Naive thymus-derived CD4-positive, alpha-beta T cell (primary cell): Measurements from ENCODE around the gene ADAMTS15. TPM values are rescaled to one million over a fixed set of nuclear protein-coding genes. Genes with fewer than 3 reads are reported as not detected.
"Not testable (repeated sequence)": the region's sequence is repeated elsewhere in the genome, so short reads cannot be mapped to it uniquely, and the experiment has no call there.

Experiments
- ATAC-seq: fragments of 150-1000 bp; cut with Tn5 transposase; 2 replicates; pipeline ENCODE4 v1.10.0; 2021; ENCODE audit warnings: mild to moderate bottlenecking, moderate library complexity
- CTCF ChIA-PET: fragments of 350-600 bp; sonication (Branson Sonifier 250); formaldehyde crosslinking; loops from one replicate; lab custom pipeline; 2021; ENCODE audit warnings: antibody characterized with exemption; lab: Charles Lee
- POLR2A ChIA-PET: fragments of 350-600 bp; sonication (Branson Sonifier 250); formaldehyde crosslinking; loops from one replicate; lab custom pipeline; 2021; ENCODE audit warnings: antibody characterized with exemption, inconsistent platforms; lab: Charles Lee
- DNase-seq, 9 donors: peaks; one replicate each; pipeline versions ENCODE4 v3.0.0 to v3.0.0-alpha.2; 2020 to 2022; ENCODE audit warnings: mixed read lengths in 1 of 9
- H3K27ac ChIP-seq: one replicate; pipeline ENCODE4 v1.7.0; 2013; ENCODE audit warnings: mild to moderate bottlenecking, low read depth, low read length, moderate library complexity
- H3K27me3 ChIP-seq, 2 donors: one replicate each; pipeline ENCODE4 v1.7.0; 2013; ENCODE audit warnings: low read length in 2 of 2, mild to moderate bottlenecking in 2 of 2, moderate library complexity in 2 of 2; ENCODE audit not compliant: control insufficient read depth in 2 of 2, insufficient read depth in 2 of 2
- H3K36me3 ChIP-seq, 3 experiments: 1 replicate in 2 of 3; 2 replicates in 1 of 3; pipeline ENCODE4 v1.7.0; 2013; ENCODE audit warnings: low read length in 3 of 3, mild to moderate bottlenecking in 3 of 3, moderate library complexity in 1 of 3; ENCODE audit not compliant: insufficient read depth in 3 of 3, control insufficient read depth in 2 of 3
- H3K4me1 ChIP-seq, 2 donors: one replicate each; pipeline ENCODE4 v1.7.0; 2013; ENCODE audit warnings: low read length in 2 of 2, mild to moderate bottlenecking in 2 of 2, moderate library complexity in 1 of 2; ENCODE audit not compliant: control insufficient read depth in 2 of 2, insufficient read depth in 2 of 2
- H3K4me3 ChIP-seq: 2 replicates; pipeline ENCODE4 v1.7.0; 2013; ENCODE audit warnings: mild to moderate bottlenecking, low read length
- H3K9me3 ChIP-seq, 3 experiments: 1 replicate in 2 of 3; 2 replicates in 1 of 3; pipeline ENCODE4 v1.7.0; 2013; ENCODE audit warnings: low read length in 3 of 3; ENCODE audit not compliant: control insufficient read depth in 2 of 3
- H3K27ac Mint-ChIP-seq, 9 donors: one replicate each; pipeline ENCODE4 v1.8.0; 2020 to 2022; ENCODE audit warnings: mixed read lengths in 9 of 9, mild to moderate bottlenecking in 8 of 9, moderate library complexity in 5 of 9, inconsistent platforms in 2 of 9
- H3K27me3 Mint-ChIP-seq, 5 donors: one replicate each; pipeline ENCODE4 v1.8.0; 2021 to 2022; ENCODE audit warnings: mixed read lengths in 5 of 5, mild to moderate bottlenecking in 1 of 5
- H3K36me3 Mint-ChIP-seq, 5 donors: one replicate each; pipeline ENCODE4 v1.8.0; 2020 to 2022; ENCODE audit warnings: mixed read lengths in 5 of 5, mild to moderate bottlenecking in 3 of 5, inconsistent platforms in 1 of 5
- H3K4me1 Mint-ChIP-seq, 7 donors: one replicate each; pipeline ENCODE4 v1.8.0; 2020 to 2022; ENCODE audit warnings: mixed read lengths in 7 of 7, mild to moderate bottlenecking in 3 of 7, inconsistent platforms in 1 of 7
- H3K4me3 Mint-ChIP-seq, 10 donors: one replicate each; pipeline ENCODE4 v1.8.0; 2020 to 2022; ENCODE audit warnings: mild to moderate bottlenecking in 10 of 10, mixed read lengths in 10 of 10, moderate library complexity in 6 of 10, inconsistent platforms in 2 of 10
- H3K9me3 Mint-ChIP-seq, 11 donors: one replicate each; pipeline ENCODE4 v1.8.0; 2020 to 2022; ENCODE audit warnings: mixed read lengths in 11 of 11, mild to moderate bottlenecking in 4 of 11, inconsistent platforms in 1 of 11, moderate library complexity in 1 of 11
- intact Hi-C, 2 donors: fragments of 100-400 bp; cut with micrococcal nuclease; formaldehyde crosslinking; loops; one replicate each; pipeline ENCODE4 v1.15.1; 2023
- polyA plus RNA-seq, 2 donors: library from polyadenylated mRNA; unstranded; fragments of 300-500 nt; fragmentation: Illumina TruSeq; gene quantifications; one replicate each; pipeline ENCODE4 v1.2.3, GENCODE V29; 2021
- total RNA-seq, 6 experiments: library from RNA in 5 of 6; stranded (reverse) in 5 of 6; gene quantifications; 1 replicate in 5 of 6; 2 replicates in 1 of 6; pipeline ENCODE4 v1.2.3 and lab custom pipeline; 2021 to 2026

ADAMTS15 gene
- total and polyA plus RNA-seq, 7 experiments from 2014 or later: 0.12 TPM; not detected in 6

DNA sequence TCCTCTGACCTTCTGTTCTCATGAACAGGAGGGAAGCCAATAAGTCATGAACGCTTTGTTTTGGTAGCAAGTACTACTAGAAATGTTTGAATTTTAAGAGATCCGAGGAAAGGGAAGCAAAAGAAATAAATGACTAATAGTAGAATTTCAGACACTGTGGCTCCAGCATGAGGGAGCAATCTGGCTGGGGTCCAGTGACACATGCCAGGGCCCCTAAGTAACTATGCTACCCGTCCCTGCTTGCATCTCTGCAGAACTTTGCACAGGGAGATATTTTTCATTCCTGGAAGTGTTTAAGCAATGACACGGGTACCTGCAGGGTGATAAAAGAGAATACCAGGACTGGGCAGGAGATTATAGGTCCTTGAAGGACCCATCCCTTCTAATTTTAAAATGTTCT is 12.8 kb upstream of the ADAMTS15 start:
- no peaks in the 10 kb centered on the region for H3K9me3 ChIP-seq
- no peak overlapping the region for H3K27ac Mint-ChIP-seq
- DNase-seq (no peak), ATAC-seq (no peak)
- peaks cover 5 to 23% (median 8%) of the 10 kb centered on the region in 5 donors for H3K27me3 Mint-ChIP-seq
- peaks cover 0 to 8% of the 10 kb centered on the region in 2 donors for H3K4me1 ChIP-seq
- intact Hi-C loops: loop anchor here (1.0 to 10.0 kb wide), 5 partner anchors 120 to 511 kb away; partner anchors contain the start of genes PRDM10 (in 1 of the 2) and SNX19 (in 1 of the 2)
- peak overlapping the region in 3 of 10 donors; percentile 3 to 66 (median 12) for H3K4me3 Mint-ChIP-seq
- CTCF ChIA-PET: interaction anchor here (5.3 kb wide), 1 partner anchor 426 kb away, joined by 59 read pairs; no protein-coding TSS in a partner anchor
- POLR2A ChIA-PET: no interaction called here
- H3K4me1 Mint-ChIP-seq: peaks cover 14 to 29% (median 16%) of the 10 kb centered on the region in 7 donors
- no peaks in the 10 kb centered on the region for H3K9me3 Mint-ChIP-seq
- no peaks in the 10 kb centered on the region for H3K36me3 ChIP-seq
- H3K27ac ChIP-seq: no peak overlapping the region
- peaks cover 0 to 3% (median 0%) of the 10 kb centered on the region in 5 donors for H3K36me3 Mint-ChIP-seq
- no peak overlapping the region for H3K4me3 ChIP-seq
- no peaks in the 10 kb centered on the region for H3K27me3 ChIP-seq

DNA sequence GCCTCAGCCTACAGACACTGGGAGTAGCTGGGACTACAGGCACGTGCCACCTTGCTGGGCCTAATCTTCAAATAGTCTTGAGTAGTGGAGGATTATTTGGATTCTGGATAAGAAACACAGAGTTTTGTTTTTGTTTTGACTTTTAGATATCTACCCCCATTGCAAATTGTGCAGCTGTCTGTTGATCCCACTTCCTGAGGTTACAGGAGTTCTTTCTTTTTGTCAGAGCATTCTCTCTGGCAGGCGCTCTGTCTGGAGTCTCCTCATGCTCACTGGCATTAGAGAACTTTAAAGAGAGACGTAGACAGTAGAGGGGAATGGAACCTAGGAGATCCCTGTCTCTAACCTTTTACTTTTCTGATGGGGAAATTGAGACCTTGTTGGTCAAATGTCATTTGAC is 12.3 kb upstream of the ADAMTS15 start:
- POLR2A ChIA-PET: no interaction called here
- no peak for DNase-seq
- Mint-ChIP-seq H3K27ac (no peak overlapping the region), H3K36me3 (peaks cover 0 to 3% (median 0%) of the 10 kb centered on the region in 5 donors), H3K4me3 (no peak overlapping the region), H3K27me3 (peaks cover 0 to 18% (median 3%) of the 10 kb centered on the region in 5 donors), H3K4me1 (peaks cover 14 to 28% (median 16%) of the 10 kb centered on the region in 7 donors), H3K9me3 (no peaks in the 10 kb centered on the region)
- no peak for ATAC-seq
- Histone ChIP-seq H3K36me3 (no peaks in the 10 kb centered on the region), H3K4me3 (no peak overlapping the region), H3K9me3 (no peaks in the 10 kb centered on the region), H3K27me3 (no peaks in the 10 kb centered on the region), H3K4me1 (peaks cover 0 to 8% of the 10 kb centered on the region in 2 donors), H3K27ac (no peak overlapping the region)
- intact Hi-C loops: loop anchor here in 1 of 2 donors (10.0 kb wide), 2 partner anchors 431 to 511 kb away; partner anchors contain the start of gene PRDM10
- CTCF ChIA-PET: no interaction called here

DNA sequence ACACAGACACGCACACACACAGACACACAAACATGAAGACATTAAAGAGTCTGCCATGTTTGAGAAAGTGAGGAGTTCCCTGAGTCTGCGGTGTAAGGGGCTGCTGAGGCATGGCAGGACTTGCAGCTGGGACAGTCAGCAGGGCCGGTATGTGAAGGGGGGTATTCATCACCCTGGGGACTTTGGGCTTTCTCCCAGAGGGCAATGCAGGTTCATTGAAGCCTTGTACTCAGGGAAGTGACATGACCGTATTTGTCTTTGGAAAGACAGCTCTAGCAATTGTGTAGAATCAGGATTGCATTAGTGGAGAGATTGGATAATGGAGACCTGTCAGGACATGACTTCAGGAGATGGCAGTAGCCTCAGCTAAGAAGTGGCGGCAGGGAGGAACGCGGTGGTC is 10.6 kb upstream of the ADAMTS15 start:
- POLR2A ChIA-PET: interaction anchor here (0.6 kb wide), 1 partner anchor 1678 kb away, joined by 3 read pairs; no protein-coding TSS in a partner anchor
- no peak for ATAC-seq

DNA sequence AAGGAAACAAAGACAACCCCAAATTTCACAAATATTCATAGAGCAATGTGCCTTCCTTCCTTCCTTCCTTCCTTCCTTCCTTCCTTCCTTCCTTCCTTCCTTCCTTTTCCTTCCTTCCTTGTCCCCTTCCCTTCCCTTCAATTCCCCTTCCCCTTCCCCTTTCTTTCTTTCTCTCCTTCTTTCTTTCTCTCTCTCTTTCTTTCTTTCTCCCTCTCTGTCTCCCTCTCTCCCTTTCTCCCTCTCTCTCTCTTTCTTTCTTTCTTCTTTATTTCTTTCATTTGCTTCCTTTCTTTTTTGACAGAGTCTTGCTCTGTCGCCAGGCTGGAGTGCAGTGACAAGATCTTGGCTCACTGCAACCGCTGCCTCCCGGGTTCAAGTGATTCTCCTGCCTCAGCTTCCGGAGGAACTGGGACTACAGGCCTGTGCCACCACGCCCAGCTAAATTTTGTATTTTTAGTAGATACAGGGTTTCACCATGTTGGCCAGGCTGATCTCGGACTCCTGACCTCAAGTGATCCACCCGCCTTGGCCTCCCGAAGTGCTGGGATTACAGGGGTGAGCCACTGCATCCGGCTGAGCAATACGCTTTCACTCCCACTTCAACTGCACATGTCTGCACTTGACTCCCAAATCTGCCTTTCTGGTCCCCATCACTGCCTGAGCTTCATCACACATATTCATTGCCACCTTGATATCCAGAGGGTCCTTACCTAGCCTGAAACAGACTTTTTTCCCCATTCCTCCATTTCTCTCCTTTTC is 9.9 kb upstream of the ADAMTS15 start:
- H3K9me3 Mint-ChIP-seq: not testable (repeated sequence)
- peak overlapping the region in 3 of 9 donors; percentile 11 to 37 (median 18) for H3K27ac Mint-ChIP-seq

More for the DNA sequence above, 10.6 kb upstream of the ADAMTS15 start:
- H3K36me3 ChIP-seq: no peaks in the 10 kb centered on the region
- no peaks in the 10 kb centered on the region for H3K27me3 ChIP-seq
- H3K4me1 ChIP-seq: peaks cover 0 to 8% of the 10 kb centered on the region in 2 donors
- Mint-ChIP-seq H3K27me3 (peaks cover 0 to 17% (median 0%) of the 10 kb centered on the region in 5 donors), H3K4me1 (peaks cover 14 to 27% (median 15%) of the 10 kb centered on the region in 7 donors), H3K9me3 (no peaks in the 10 kb centered on the region), H3K27ac (no peak overlapping the region), H3K4me3 (peak overlapping the region in 1 of 10 donors; percentile 16), H3K36me3 (peaks cover 0 to 3% (median 0%) of the 10 kb centered on the region in 5 donors)
- no peaks in the 10 kb centered on the region for H3K9me3 ChIP-seq
- intact Hi-C loops: loop anchor here in 1 of 2 donors (10.0 kb wide), 2 partner anchors 433 to 513 kb away; partner anchors contain the start of gene PRDM10
- no peak overlapping the region for H3K4me3 ChIP-seq
- CTCF ChIA-PET: interaction anchor here (1.0 kb wide), 1 partner anchor 421 kb away, joined by 3 read pairs; no protein-coding TSS in a partner anchor
- DNase-seq: no peak
- H3K27ac ChIP-seq: no peak overlapping the region

DNA sequence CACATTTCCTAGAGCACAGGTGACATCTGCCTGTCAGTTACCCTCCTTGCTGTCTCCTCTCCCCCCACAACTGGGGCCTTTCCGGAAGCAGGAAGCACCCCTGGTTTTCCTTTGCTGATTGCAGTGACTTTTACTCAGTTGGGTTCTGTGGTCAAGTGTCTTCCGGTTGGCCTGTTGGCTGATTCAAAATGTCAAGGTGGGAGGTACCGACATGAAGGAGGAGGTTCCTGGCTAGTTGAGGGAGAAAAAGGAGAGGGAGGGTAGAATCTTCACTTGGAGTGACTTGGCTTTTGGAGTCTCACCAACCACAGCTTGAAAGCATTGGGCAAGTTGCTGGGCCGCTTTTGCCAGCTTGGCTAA is 9.3 kb upstream of the ADAMTS15 start:
- H3K4me1 Mint-ChIP-seq: peaks cover 14 to 27% (median 15%) of the 10 kb centered on the region in 7 donors
- no peak for ATAC-seq
- DNase-seq: no peak
- no peak overlapping the region for H3K27ac ChIP-seq
- H3K27me3 Mint-ChIP-seq: peaks cover 0 to 20% (median 0%) of the 10 kb centered on the region in 5 donors
- peaks cover 0 to 8% of the 10 kb centered on the region in 2 donors for H3K4me1 ChIP-seq
- CTCF ChIA-PET: no interaction called here
- H3K27ac Mint-ChIP-seq: peak overlapping the region in 3 of 9 donors; percentile 11 to 37 (median 18)
- H3K27me3 ChIP-seq: no peaks in the 10 kb centered on the region
- intact Hi-C loops: loop anchor here in 1 of 2 donors (10.0 kb wide), 2 partner anchors 434 to 514 kb away; partner anchors contain the start of gene PRDM10
- peaks cover 0 to 3% (median 0%) of the 10 kb centered on the region in 5 donors for H3K36me3 Mint-ChIP-seq
- H3K9me3 ChIP-seq: no peaks in the 10 kb centered on the region
- no peak overlapping the region for H3K4me3 ChIP-seq
- peak overlapping the region in 4 of 10 donors; percentile 26 to 58 (median 40) for H3K4me3 Mint-ChIP-seq
- H3K36me3 ChIP-seq: no peaks in the 10 kb centered on the region
- H3K9me3 Mint-ChIP-seq: no peaks in the 10 kb centered on the region
- POLR2A ChIA-PET: no interaction called here

More for the DNA sequence above, 9.9 kb upstream of the ADAMTS15 start:
- H3K4me1 ChIP-seq, H3K4me3 ChIP-seq, H3K36me3 Mint-ChIP-seq, H3K9me3 ChIP-seq, H3K36me3 ChIP-seq, H3K27me3 ChIP-seq, CTCF ChIA-PET, DNase-seq, ATAC-seq, H3K27ac ChIP-seq: not testable (repeated sequence)
- peaks cover 0 to 16% (median 0%) of the 10 kb centered on the region in 5 donors for H3K27me3 Mint-ChIP-seq
- POLR2A ChIA-PET: interaction anchor here (0.6 kb wide), 1 partner anchor 1678 kb away, joined by 3 read pairs; no protein-coding TSS in a partner anchor
- H3K4me1 Mint-ChIP-seq: peaks cover 14 to 27% (median 15%) of the 10 kb centered on the region in 7 donors
- H3K4me3 Mint-ChIP-seq: peak overlapping the region in 4 of 10 donors; percentile 26 to 58 (median 38)
- intact Hi-C loops: loop anchor here in 1 of 2 donors (10.0 kb wide), 2 partner anchors 434 to 514 kb away; partner anchors contain the start of gene PRDM10

DNA sequence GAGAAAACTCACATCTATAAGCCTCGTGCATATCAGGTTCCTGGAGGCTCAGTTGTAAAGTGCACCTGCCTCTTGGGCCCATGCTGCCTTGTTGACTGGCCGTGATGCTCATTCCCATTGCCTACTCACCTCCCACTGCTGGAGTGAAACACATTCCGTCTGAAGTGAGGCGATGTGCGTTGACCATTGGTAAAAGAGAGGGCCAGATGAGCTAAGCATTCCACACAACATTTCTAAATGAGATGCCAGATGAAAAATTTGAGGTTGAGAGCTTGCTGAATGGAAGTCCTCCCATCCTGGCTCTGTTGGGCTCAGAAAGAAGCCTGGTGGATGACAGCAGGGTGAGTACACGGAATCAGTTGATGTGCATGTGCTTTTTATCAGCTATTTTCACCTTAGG is 8.6 kb upstream of the ADAMTS15 start:
- Histone ChIP-seq H3K36me3 (no peaks in the 10 kb centered on the region), H3K4me1 (peaks cover 0 to 8% of the 10 kb centered on the region in 2 donors), H3K9me3 (no peaks in the 10 kb centered on the region), H3K27ac (no peak overlapping the region), H3K27me3 (no peaks in the 10 kb centered on the region), H3K4me3 (no peak overlapping the region)
- DNase-seq: no peak
- ChIA-PET CTCF (no interaction called here), POLR2A (no interaction called here)
- Mint-ChIP-seq H3K9me3 (no peaks in the 10 kb centered on the region), H3K27me3 (peaks cover 0 to 27% (median 7%) of the 10 kb centered on the region in 5 donors), H3K36me3 (peaks cover 0 to 3% (median 0%) of the 10 kb centered on the region in 5 donors), H3K27ac (no peak overlapping the region), H3K4me1 (peaks cover 14 to 27% (median 15%) of the 10 kb centered on the region in 7 donors), H3K4me3 (no peak overlapping the region)
- intact Hi-C loops: loop anchor here in 1 of 2 donors (10.0 kb wide), 2 partner anchors 435 to 515 kb away; partner anchors contain the start of gene PRDM10
- ATAC-seq: no peak
